Heart right ventricle (tissue), 16 donors: ENCODE results near the gene SLC16A3. TPM values are rescaled to one million over a fixed set of nuclear protein-coding genes. Genes with fewer than 3 reads are reported as not detected.

ENCODE experiments used
- ATAC-seq, 8 donors: fragments of 200-7000 bp; cut with Tn5 transposase; one replicate each; pipeline ENCODE4 v1.9.1; 2020; ENCODE audit warnings: mild to moderate bottlenecking in 8 of 8, moderate library complexity in 8 of 8, moderate number of reproducible peaks in 1 of 8
- DNase-seq, 2 donors: peaks; one replicate each; pipeline ENCODE4 v3.0.0-alpha.2; 2020
- H3K27ac ChIP-seq, 10 donors: fragments of 200-600 bp; sonication (generic) in 2 of 10; one replicate each; pipeline versions ENCODE4 v1.5.0 to v1.8.0; 2020 to 2022; ENCODE audit warnings: mild to moderate bottlenecking in 3 of 10
- H3K27me3 ChIP-seq, 7 donors: fragments of 200-600 bp; one replicate each; pipeline ENCODE4 v1.8.0; 2021 to 2022; ENCODE audit warnings: mild to moderate bottlenecking in 2 of 7
- H3K36me3 ChIP-seq, 9 donors: fragments of 200-600 bp; sonication (generic) in 1 of 9; one replicate each; pipeline versions ENCODE4 v1.5.0 to v1.8.0; 2020 to 2022; ENCODE audit warnings: mild to moderate bottlenecking in 2 of 9
- H3K4me1 ChIP-seq, 9 donors: fragments of 200-600 bp; sonication (generic) in 1 of 9; one replicate each; pipeline versions ENCODE4 v1.5.0 to v1.8.0; 2020 to 2022; ENCODE audit warnings: mild to moderate bottlenecking in 4 of 9
- H3K4me3 ChIP-seq, 10 donors: fragments of 200-600 bp; sonication (generic) in 2 of 10; one replicate each; pipeline versions ENCODE4 v1.5.0 to v1.8.0; 2020 to 2022; ENCODE audit warnings: mild to moderate bottlenecking in 7 of 10, moderate library complexity in 2 of 10
- H3K9me3 ChIP-seq, 11 donors: fragments of 200-600 bp in 10 of 11; sonication (generic) in 2 of 11; one replicate each; pipeline versions ENCODE4 v1.5.0 to v1.8.0; 2013 to 2022; ENCODE audit warnings: mild to moderate bottlenecking in 2 of 11, control low read depth in 1 of 11, moderate library complexity in 1 of 11
- CTCF ChIP-seq, 9 donors: fragments of 200-600 bp; sonication (generic) in 2 of 9; IDR thresholded peaks; one replicate each; pipeline versions ENCODE4 v1.5.0 to v1.8.0; 2021 to 2022; ENCODE audit warnings: antibody characterized with exemption in 9 of 9, mild to moderate bottlenecking in 5 of 9, moderate library complexity in 1 of 9
- WGBS, 2 donors: extraction: QIAGEN DNeasy Blood & Tissue Kit; methylation state at CpG; one replicate each; pipeline ENCODE4 v1.1.7; 2013; ENCODE audit warnings: inconsistent platforms in 1 of 2; 5-methylcytosine and 5-hydroxymethylcytosine counted together
- intact Hi-C, 10 donors: fragments of 100-400 bp; cut with DNase I; formaldehyde crosslinking; loops; one replicate each; pipeline versions ENCODE4 v1.11.1 to v1.14.2; 2022
- microRNA-seq, 2 donors: library from miRNA; unstranded; fragments of <30 nt; microRNA quantifications; one replicate each; pipeline ENCODE4 v1.2.0, GENCODE V29; 2021
- polyA plus RNA-seq, 2 donors: library from polyadenylated mRNA; stranded (reverse); fragments of 200-250 nt; gene quantifications; one replicate each; pipeline ENCODE4 v1.2.3, GENCODE V29; 2013
- total RNA-seq, 10 donors: library from RNA; stranded (reverse); fragmentation: NEBNext Ultra II Directional in 3 of 10; extraction: Animal tissue kit (Norgen Biotek cat#: 25700) in 3 of 10; gene quantifications; one replicate each; pipeline versions ENCODE4 v1.2.1 to v1.2.4, GENCODE V29; 2021 to 2023
- donor health status: Arrhythmogenic right ventricular cardiomyopathy.
- donor health status: ischemic (EF 13 %, LVEDD 7.1; RV severe dilation, severe dysfunction).
- donor health status: healthy with polysubstance abuse.
- donor health status: DM: no; HTN: yes; CAD: no.
- donor health status: DM: no; HTN: no; CAD: no.
- donor health status: ischemic (EF 25% LVEDD 6.9; RV normal size, moderate dysfunction).
- donor health status: ischemic (EF 25% LVEDD 5.7; RV mildly dilated, moderate dysfunction).
- donor health status: healthy.
- donor health status: DM: yes; HTN: yes; CAD: no.
- donor health status: Ischemic cardiomyopathy.
- donor health status: ischemic (EF 35%, LVEDD 5.7; RV mildly dilated, moderate dysfunction).
- donor health status: nonischemic (EF 11% LVEDD 7.7; RV severe dilation, severe dysfunction).
- donor health status: DM: yes; HTN: yes; CAD: no.
- donor health status: PGD.
- donor health status: ischemic (EF 29% LVEDD 5.4; RV normal size, mild dysfunction).
- donor health status: nonischemic (EF 23%, LVEDD 6.1; RV moderate dilation, normal function).

Gene SLC16A3
- total and polyA plus RNA-seq, 12 donors = 4.8 to 65.3 (median 10.1) TPM

- intact Hi-C loops = loop anchor here in 2 of 10 donors (1.0 to 2.0 kb wide), 2 partner anchors 15 kb away; partner anchors contain the start of gene CSNK1D (in 2 of the 2)
- no peaks in the 10 kb centered on the region for H3K27me3 ChIP-seq
- no peak for TF ChIP-seq CTCF (IDR thresholded peaks at IDR 0.05)
- peaks cover 12 to 47% (median 28%) of the 10 kb centered on the region in 9 donors for H3K4me1 ChIP-seq
- no peaks in the 10 kb centered on the region for H3K36me3 ChIP-seq
- H3K4me3 ChIP-seq = no peak overlapping the region
- WGBS, 2 donors = 32 to 37% methylated on average over 19 of the region's 19 CpGs
- peak; percentile 48 to 82 (median 64) for ATAC-seq
- peak overlapping the region; percentile 38 to 93 (median 72) for H3K27ac ChIP-seq
- peak; percentile 78 to 87 for DNase-seq
- no peaks in the 10 kb centered on the region for H3K9me3 ChIP-seq
These were observed 59.3 kb downstream of the SLC16A3 start for GRCh38 chr17:82287868-82288801.

Small RNA genes lying within 50 kb of the gene (microRNA-seq; reads per million reads assigned to microRNA genes)
- gene MIR6787 = 0 reads per million in 2 donors

Other genes with a start within 250 kb of the SLC16A3 start
- gene CENPX, start 206.2 kb upstream of the SLC16A3 start, total RNA-seq = 10 to 100 TPM; 15.8 to 37.4 (median 20.6) TPM
- gene CENPX, start 206.2 kb upstream of the SLC16A3 start, polyA plus RNA-seq = 100 to 1,000 TPM in 1 of 2 donors, 10 to 100 TPM in 1; 48.6 to 132 TPM
- gene LRRC45, start 205.7 kb upstream of the SLC16A3 start, total RNA-seq = 10 to 100 TPM in 1 of 10 donors, 1 to 10 TPM in 9; 2.2 to 10.4 (median 3.1) TPM
- 1 to 10 TPM; 6.7 to 7.7 TPM for gene LRRC45, start 205.7 kb upstream of the SLC16A3 start, polyA plus RNA-seq
- 1 to 10 TPM in 6 of 10 donors, under 1 TPM in 4; 0.82 to 1.6 (median 1.1) TPM for gene RAC3, start 197.4 kb upstream of the SLC16A3 start, total RNA-seq
- 1 to 10 TPM; 1.5 to 3.3 TPM for gene RAC3, start 197.4 kb upstream of the SLC16A3 start, polyA plus RNA-seq
- gene DCXR, start 191.3 kb upstream of the SLC16A3 start, total RNA-seq = 100 to 1,000 TPM; 155 to 258 (median 187) TPM
- gene DCXR, start 191.3 kb upstream of the SLC16A3 start, polyA plus RNA-seq = 100 to 1,000 TPM; 283 to 387 TPM
- 10 to 100 TPM; 13.9 to 24.9 (median 18.9) TPM for gene RFNG, start 177.2 kb upstream of the SLC16A3 start, total RNA-seq
- 10 to 100 TPM; 29.3 to 30.1 TPM for gene RFNG, start 177.2 kb upstream of the SLC16A3 start, polyA plus RNA-seq
- 10 to 100 TPM; 68.9 to 96.6 (median 80.6) TPM for gene GPS1, start 177.1 kb upstream of the SLC16A3 start, total RNA-seq
- gene GPS1, start 177.1 kb upstream of the SLC16A3 start, polyA plus RNA-seq = 100 to 1,000 TPM; 102 to 183 TPM
- gene DUS1L, start 163.2 kb upstream of the SLC16A3 start, total RNA-seq = 10 to 100 TPM; 34.1 to 96.4 (median 43.1) TPM
- 100 to 1,000 TPM in 1 of 2 donors, 10 to 100 TPM in 1; 85.2 to 191 TPM for gene DUS1L, start 163.2 kb upstream of the SLC16A3 start, polyA plus RNA-seq
- 10 to 100 TPM in 8 of 10 donors, 1 to 10 TPM in 2; 9.0 to 62.4 (median 17.9) TPM for gene FASN, start 130.8 kb upstream of the SLC16A3 start, total RNA-seq
- 10 to 100 TPM; 34.4 to 58.4 TPM for gene FASN, start 130.8 kb upstream of the SLC16A3 start, polyA plus RNA-seq
- 10 to 100 TPM in 8 of 10 donors, 1 to 10 TPM in 2; 7.0 to 16.2 (median 10.7) TPM for gene CCDC57, start 16.2 kb upstream of the SLC16A3 start, total RNA-seq
- 10 to 100 TPM in 1 of 2 donors, 1 to 10 TPM in 1; 9.4 to 34.5 TPM for gene CCDC57, start 16.2 kb upstream of the SLC16A3 start, polyA plus RNA-seq
- gene CSNK1D, start 44.7 kb downstream of the SLC16A3 start, total RNA-seq = 10 to 100 TPM; 56.8 to 72.7 (median 67.8) TPM
- gene CSNK1D, start 44.7 kb downstream of the SLC16A3 start, polyA plus RNA-seq = 10 to 100 TPM; 54.4 to 58.1 TPM
- gene CD7, start 88.6 kb downstream of the SLC16A3 start, total RNA-seq = 1 to 10 TPM in 2 of 10 donors, under 1 TPM in 7, not detected in 1; 0.15 to 6.0 (median 0.36) TPM
- gene CD7, start 88.6 kb downstream of the SLC16A3 start, polyA plus RNA-seq = under 1 TPM; 0.66 to 0.81 TPM
- 10 to 100 TPM in 1 of 10 donors, 1 to 10 TPM in 9; 1.7 to 29.9 (median 3.9) TPM for gene SECTM1, start 104.7 kb downstream of the SLC16A3 start, total RNA-seq
- gene SECTM1, start 104.7 kb downstream of the SLC16A3 start, polyA plus RNA-seq = 1 to 10 TPM; 2.7 to 3.2 TPM
- not detected for gene TEX19, start 130.2 kb downstream of the SLC16A3 start, total RNA-seq
- not detected for gene TEX19, start 130.2 kb downstream of the SLC16A3 start, polyA plus RNA-seq
- 1 to 10 TPM in 7 of 10 donors, under 1 TPM in 3; 0.42 to 5.9 (median 1.4) TPM for gene UTS2R, start 142.7 kb downstream of the SLC16A3 start, total RNA-seq
- under 1 TPM in 1 of 2 donors, not detected in 1; 0.04 TPM for gene UTS2R, start 142.7 kb downstream of the SLC16A3 start, polyA plus RNA-seq
- 10 to 100 TPM in 8 of 10 donors, 1 to 10 TPM in 2; 9.4 to 22.2 (median 12.8) TPM for gene HEXD, start 189.3 kb downstream of the SLC16A3 start, total RNA-seq
- gene HEXD, start 189.3 kb downstream of the SLC16A3 start, polyA plus RNA-seq = 10 to 100 TPM; 14.1 to 53.3 TPM
- 10 to 100 TPM; 23.3 to 39.4 (median 31.1) TPM for gene OGFOD3, start 189.5 kb downstream of the SLC16A3 start, total RNA-seq
- gene OGFOD3, start 189.5 kb downstream of the SLC16A3 start, polyA plus RNA-seq = 10 to 100 TPM; 26.8 to 31.9 TPM
- gene CYBC1, start 221.7 kb downstream of the SLC16A3 start, total RNA-seq = 10 to 100 TPM; 13.4 to 56.6 (median 20.5) TPM
- 10 to 100 TPM; 26.3 to 32.5 TPM for gene CYBC1, start 221.7 kb downstream of the SLC16A3 start, polyA plus RNA-seq
- 10 to 100 TPM; 48.4 to 74.8 (median 60.4) TPM for gene NARF, start 229.7 kb downstream of the SLC16A3 start, total RNA-seq
- 100 to 1,000 TPM in 1 of 2 donors, 10 to 100 TPM in 1; 68.7 to 179 TPM for gene NARF, start 229.7 kb downstream of the SLC16A3 start, polyA plus RNA-seq